Activated CD4-positive, alpha-beta T cell treated with anti-CD3 and anti-CD28 coated beads, Interleukin-2, amount 50 U/mL, for 48 hours (primary cell): ENCODE data around the gene SLC38A8.

ENCODE experiments used
- DNase-seq, 2 experiments: peaks; one replicate each; pipeline ENCODE4 v3.0.0-alpha.2; 2020

SLC38A8 gene

GRCh38 chr16:83967838-83968305 is 74.7 kb downstream of the SLC38A8 start, which contains the start of gene NECAB2:
Gene NECAB2 (plus strand): TSS chr16:83968244. CDS start chr16:83968649, 405 bp downstream.
- peak; percentile 30 to 31 for DNase-seq

GRCh38 chr16:83967091-83967490 is 75.5 kb downstream of the SLC38A8 start:
- DNase-seq: no peak

GRCh38 chr16:83966153-83966696 is 76.4 kb downstream of the SLC38A8 start:
- no peak for DNase-seq

- DNase-seq: no peak
These were observed 77.0 kb downstream of the SLC38A8 start for GRCh38 chr16:83965444-83966152.

- no peak for DNase-seq
These were observed 77.7 kb downstream of the SLC38A8 start for GRCh38 chr16:83964684-83965443.

- DNase-seq: no peak
These were observed 79.1 kb downstream of the SLC38A8 start for GRCh38 chr16:83963277-83964119.

- DNase-seq: no peak
These were observed 81.0 kb downstream of the SLC38A8 start for GRCh38 chr16:83961591-83961990.

- no peak for DNase-seq
These were observed 81.9 kb downstream of the SLC38A8 start for GRCh38 chr16:83960521-83961249.
